GM19372 (cell line): ENCODE results near the gene TMEM168.
"Not testable (repeated sequence)": the region's sequence is repeated elsewhere in the genome, so short reads cannot be mapped to it uniquely, and the experiment has no call there.

ENCODE experiments used
- ATAC-seq: cut with Tn5 transposase; IDR thresholded peaks from one replicate; pipeline ENCODE4 v1.9.1; 2021; ENCODE audit warnings: mild to moderate bottlenecking, low read depth, moderate library complexity; ENCODE audit not compliant: unreplicated experiment

The TMEM168 gene

GRCh38 chr7:112789817-112790585, at the start of gene TMEM168:
Gene TMEM168, minus strand, starts transcription at chr7:112790393. Its CDS starts 5,568 bp downstream, at chr7:112784825.
- peak; percentile 75 for ATAC-seq

- ATAC-seq = not testable (repeated sequence)
Measured at GRCh38 chr7:112835928-112836327, 45.7 kb upstream of the TMEM168 start.

GRCh38 chr7:112833082-112833481, 42.9 kb upstream of the TMEM168 start:
- ATAC-seq = no peak

GRCh38 chr7:112830769-112831168, 40.6 kb upstream of the TMEM168 start:
- no peak for ATAC-seq

GRCh38 chr7:112828696-112829095, 38.5 kb upstream of the TMEM168 start:
- ATAC-seq = no peak

GRCh38 chr7:112821345-112821744, 31.2 kb upstream of the TMEM168 start:
- no peak for ATAC-seq

- ATAC-seq = no peak
Measured at GRCh38 chr7:112819536-112819935, 29.3 kb upstream of the TMEM168 start.

GRCh38 chr7:112806156-112806555, 16.0 kb upstream of the TMEM168 start:
- no peak for ATAC-seq

GRCh38 chr7:112802406-112802805, 12.2 kb upstream of the TMEM168 start:
- ATAC-seq = no peak

- no peak for ATAC-seq
Measured at GRCh38 chr7:112800486-112800885, 10.3 kb upstream of the TMEM168 start.

GRCh38 chr7:112799448-112800120, 9.4 kb upstream of the TMEM168 start:
- ATAC-seq = no peak

GRCh38 chr7:112798274-112799159, 8.3 kb upstream of the TMEM168 start:
- no peak for ATAC-seq

GRCh38 chr7:112796552-112796951, 6.4 kb upstream of the TMEM168 start:
- ATAC-seq = not testable (repeated sequence)

- no peak for ATAC-seq
Measured at GRCh38 chr7:112792441-112792840, 2.2 kb upstream of the TMEM168 start.

- ATAC-seq = no peak
Measured at GRCh38 chr7:112791465-112792168, 1.4 kb upstream of the TMEM168 start.

- peak; percentile 55 for ATAC-seq
Measured at GRCh38 chr7:112790586-112791003, 402 bp upstream of the TMEM168 start.

- ATAC-seq = no peak
Measured at GRCh38 chr7:112789453-112789816, 758 bp downstream of the TMEM168 start.

- ATAC-seq = no peak
Measured at GRCh38 chr7:112788778-112789343, 1.3 kb downstream of the TMEM168 start.

- no peak for ATAC-seq
Measured at GRCh38 chr7:112784603-112785002, 5.6 kb downstream of the TMEM168 start.

- peak; percentile 79 for ATAC-seq
Measured at GRCh38 chr7:112782498-112782897, 7.7 kb downstream of the TMEM168 start.
